Neural cell (in vitro differentiated cells): ENCODE data around the gene CFI. TPM values are rescaled to one million over a fixed set of nuclear protein-coding genes. Genes with fewer than 3 reads are reported as not detected.

Experiments used
- H2AFZ ChIP-seq: fragments of 200-600, 300-800 bp; sonication (generic), shearing (Covaris generic); 2 replicates; pipeline ENCODE4 v1.6.0; 2014; ENCODE audit warnings: low read depth, mild to moderate bottlenecking, antibody characterized with exemption, low read length, moderate library complexity
- H3F3A ChIP-seq: fragments of 200-600 bp; shearing (Covaris generic); 2 replicates; pipeline ENCODE4 v1.6.1; 2016; ENCODE audit warnings: mild to moderate bottlenecking, moderate library complexity, mixed read lengths, antibody characterized with exemption, low read length; ENCODE audit not compliant: insufficient read depth, poor library complexity, severe bottlenecking
- H3K27ac ChIP-seq: fragments of 200-600, 300-800 bp; sonication (generic), shearing (Covaris generic); 2 replicates; pipeline ENCODE4 v1.5.1; 2014; ENCODE audit warnings: mild to moderate bottlenecking, low read length, moderate library complexity
- H3K27me3 ChIP-seq: fragments of 300-800, 200-600 bp; sonication (generic), shearing (Covaris generic); 2 replicates; pipeline ENCODE4 v1.6.0; 2014; ENCODE audit warnings: mild to moderate bottlenecking, low read depth, low read length, moderate library complexity; ENCODE audit not compliant: insufficient read depth
- H3K36me3 ChIP-seq: fragments of 300-800, 200-600 bp; sonication (generic), shearing (Covaris generic); 2 replicates; pipeline ENCODE4 v1.5.1; 2014; ENCODE audit warnings: mild to moderate bottlenecking, antibody characterized with exemption, low read length, moderate library complexity; ENCODE audit not compliant: insufficient read depth
- H3K4me2 ChIP-seq: fragments of 300-800, 200-600 bp; sonication (generic), shearing (Covaris generic); 2 replicates; pipeline ENCODE4 v1.6.0; 2014; ENCODE audit warnings: mild to moderate bottlenecking, low read length
- H3K4me3 ChIP-seq: fragments of 300-800, 200-600 bp; sonication (generic), shearing (Covaris generic); 2 replicates; pipeline ENCODE4 v1.5.1; 2014; ENCODE audit warnings: mild to moderate bottlenecking, low read length, moderate library complexity
- H3K79me2 ChIP-seq: fragments of 200-600 bp; shearing (Covaris generic); replicated peaks from 2 replicates; pipeline ENCODE4 v1.6.0; 2014; ENCODE audit warnings: mild to moderate bottlenecking, low read length, moderate library complexity; ENCODE audit not compliant: insufficient read depth
- H3K9ac ChIP-seq: fragments of 300-800, 200-600 bp; sonication (generic), shearing (Covaris generic); 2 replicates; pipeline ENCODE4 v1.6.1; 2016; ENCODE audit warnings: mild to moderate bottlenecking, low read length, mixed read lengths
- H3K9me2 ChIP-seq: fragments of 200-600 bp; shearing (Covaris generic); 2 replicates; pipeline ENCODE4 v1.6.1; 2016; ENCODE audit warnings: mild to moderate bottlenecking, low read length, mixed read lengths; ENCODE audit not compliant: insufficient read depth
- H3K9me3 ChIP-seq: fragments of 200-600, 300-800 bp; sonication (generic), shearing (Covaris generic); 2 replicates; pipeline ENCODE4 v1.6.1; 2016; ENCODE audit warnings: mild to moderate bottlenecking, mixed run types, low read length, moderate library complexity, mixed read lengths
- H4K20me1 ChIP-seq: fragments of 200-600 bp; shearing (Covaris generic); 2 replicates; pipeline ENCODE4 v1.6.1; 2016; ENCODE audit warnings: mild to moderate bottlenecking, mixed run types; ENCODE audit not compliant: insufficient read depth
- CTCF ChIP-seq: fragments of 450-650 bp; IDR thresholded peaks from 2 replicates; pipeline ENCODE4 v1.5.1; 2014; ENCODE audit warnings: antibody characterized with exemption, mild to moderate bottlenecking, moderate library complexity; ENCODE audit not compliant: poor library complexity, severe bottlenecking
- EP300 ChIP-seq: fragments of 450-650 bp; conservative IDR thresholded peaks from 2 replicates; pipeline ENCODE4 v1.6.1; 2014; ENCODE audit warnings: antibody characterized with exemption, mild to moderate bottlenecking, moderate library complexity; ENCODE audit not compliant: poor library complexity, severe bottlenecking
- EZH2 ChIP-seq: fragments of 200-600, 300-800 bp; shearing (Covaris generic), sonication (generic); IDR thresholded peaks from 2 replicates; pipeline ENCODE4 v1.6.1; 2014; ENCODE audit warnings: antibody characterized with exemption, low read length, borderline replicate concordance, mild to moderate bottlenecking; ENCODE audit not compliant: insufficient read depth, poor library complexity, severe bottlenecking
- MXI1 ChIP-seq: fragments of 450-650 bp; conservative IDR thresholded peaks from 2 replicates; pipeline ENCODE4 v1.6.1; 2014; ENCODE audit warnings: antibody characterized with exemption, mild to moderate bottlenecking; ENCODE audit not compliant: poor library complexity, severe bottlenecking
- POLR2AphosphoS5 ChIP-seq: IDR thresholded peaks from 2 replicates; pipeline ENCODE4 v1.6.1; 2012
- RAD21 ChIP-seq: fragments of 450-650 bp; conservative IDR thresholded peaks from 2 replicates; pipeline ENCODE4 v1.6.1; 2014; ENCODE audit warnings: antibody characterized with exemption, mild to moderate bottlenecking, moderate library complexity
- REST ChIP-seq: IDR thresholded peaks from 2 replicates; pipeline ENCODE4 v1.6.1; 2012; ENCODE audit warnings: borderline replicate concordance
- SMC3 ChIP-seq: fragments of 450-650 bp; conservative IDR thresholded peaks from 2 replicates; pipeline ENCODE4 v1.6.1; 2014; ENCODE audit warnings: antibody characterized with exemption, mild to moderate bottlenecking, moderate library complexity; ENCODE audit not compliant: poor library complexity
- TAF1 ChIP-seq: IDR thresholded peaks from 2 replicates; pipeline ENCODE4 v1.6.1; 2012; ENCODE audit warnings: low read depth
- polyA plus RNA-seq: library from polyadenylated mRNA; depleted of rRNA; stranded (reverse); fragments of >200 nt; gene quantifications from 2 replicates; pipeline ENCODE4 v1.2.3, GENCODE V29; 2014

Gene CFI
- polyA plus RNA-seq, 1 donor from 2014 or later: not detected

- TF ChIP-seq SMC3: no peak
- TF ChIP-seq CTCF: no peak
- TF ChIP-seq EZH2: no peak
- no peak for TF ChIP-seq MXI1
- no peak overlapping the region for H3K9ac ChIP-seq
- no peak overlapping the region for H3K27ac ChIP-seq
- H3K4me2 ChIP-seq: no peak overlapping the region
- no peaks in the 10 kb centered on the region for H3F3A ChIP-seq
- no peaks in the 10 kb centered on the region for H4K20me1 ChIP-seq
- no peaks in the 10 kb centered on the region for H3K9me3 ChIP-seq
- no peaks in the 10 kb centered on the region for H3K27me3 ChIP-seq
- H3K4me3 ChIP-seq: no peak overlapping the region
- no peaks in the 10 kb centered on the region for H3K9me2 ChIP-seq
- no peaks in the 10 kb centered on the region for H3K79me2 ChIP-seq
- H3K36me3 ChIP-seq: no peaks in the 10 kb centered on the region
- H2AFZ ChIP-seq: no peak overlapping the region
Measured at GRCh38 chr4:109735566-109736365, 66.0 kb downstream of the CFI start.

- Histone ChIP-seq H3K9ac (no peak overlapping the region), H3K36me3 (no peaks in the 10 kb centered on the region), H3F3A (no peaks in the 10 kb centered on the region), H3K27ac (no peak overlapping the region), H3K79me2 (no peaks in the 10 kb centered on the region), H2AFZ (no peak overlapping the region), H3K27me3 (no peaks in the 10 kb centered on the region), H3K4me2 (no peak overlapping the region), H3K9me3 (no peaks in the 10 kb centered on the region), H4K20me1 (no peaks in the 10 kb centered on the region), H3K4me3 (no peak overlapping the region), H3K9me2 (no peaks in the 10 kb centered on the region)
- no peak for TF ChIP-seq RAD21
- TF ChIP-seq SMC3: no peak
- no peak for TF ChIP-seq MXI1
- no peak for TF ChIP-seq EZH2
- TF ChIP-seq TAF1: no peak
- no peak for TF ChIP-seq CTCF
- TF ChIP-seq REST: no peak
- TF ChIP-seq POLR2AphosphoS5: no peak
- TF ChIP-seq EP300: no peak
Measured at GRCh38 chr4:109733728-109734127, 68.1 kb downstream of the CFI start.
